ENCODE data around the gene EVL. TPM values are rescaled to one million over a fixed set of nuclear protein-coding genes. Genes with fewer than 3 reads are reported as not detected.

EVL gene
- total RNA-seq, 1 donor from 2014 or later, result 69.2 TPM

- TF ChIP-seq CTCF (conservative IDR thresholded peaks at IDR 0.05; ENCODE audit: low read depth, low read length), result no peak
- H3K4me3 ChIP-seq (ENCODE audit: low read depth, low read length), result no peak overlapping the region
- DNase-seq (ENCODE audit: low read depth), result no peak
Measured at GRCh38 chr14:100149851-100150611, 84.8 kb downstream of the EVL start.

GRCh38 chr14:100150932-100151587 is 85.8 kb downstream of the EVL start:
- no peak for DNase-seq (ENCODE audit: low read depth)

GRCh38 chr14:100152091-100152490 is 86.9 kb downstream of the EVL start:
- no peak for TF ChIP-seq CTCF (conservative IDR thresholded peaks at IDR 0.05; ENCODE audit: low read depth, low read length)
- DNase-seq (ENCODE audit: low read depth), result no peak
- no peak overlapping the region for H3K4me3 ChIP-seq (ENCODE audit: low read depth, low read length)

More at GRCh38 chr14:100150932-100151587, 85.8 kb downstream of the EVL start:
- no peak overlapping the region for H3K4me3 ChIP-seq (ENCODE audit: low read depth, low read length)
- no peak for TF ChIP-seq CTCF (conservative IDR thresholded peaks at IDR 0.05; ENCODE audit: low read depth, low read length)

- no peak overlapping the region for H3K4me3 ChIP-seq (ENCODE audit: low read depth, low read length)
- TF ChIP-seq CTCF (conservative IDR thresholded peaks at IDR 0.05; ENCODE audit: low read depth, low read length), result no peak
- no peak for DNase-seq (ENCODE audit: low read depth)
Measured at GRCh38 chr14:100153560-100153959, 88.3 kb downstream of the EVL start.

GRCh38 chr14:100155049-100155621 is 89.9 kb downstream of the EVL start:
- H3K4me3 ChIP-seq (ENCODE audit: low read depth, low read length), result no peak overlapping the region
- no peak for DNase-seq (ENCODE audit: low read depth)
- peak; percentile 80 for TF ChIP-seq CTCF (conservative IDR thresholded peaks at IDR 0.05; ENCODE audit: low read depth, low read length)

- DNase-seq (ENCODE audit: low read depth), result no peak
- H3K4me3 ChIP-seq (ENCODE audit: low read depth, low read length), result no peak overlapping the region
- no peak for TF ChIP-seq CTCF (conservative IDR thresholded peaks at IDR 0.05; ENCODE audit: low read depth, low read length)
Measured at GRCh38 chr14:100155756-100156616, 90.8 kb downstream of the EVL start.
